Hepatocyte (in vitro differentiated cells): ENCODE measurements around the gene KCNRG. TPM values are rescaled to one million over a fixed set of nuclear protein-coding genes. Genes with fewer than 3 reads are reported as not detected.
"Not testable (repeated sequence)": the region's sequence is repeated elsewhere in the genome, so short reads cannot be mapped to it uniquely, and the experiment has no call there.

ENCODE experiments used
- DNase-seq: peaks from one replicate; pipeline ENCODE4 v3.0.0-alpha.2; 2016; ENCODE audit warnings: low spot score
- H2AFZ ChIP-seq: fragments of 200-600 bp; sonication (generic); 2 replicates; pipeline ENCODE4 v1.6.0; 2016; ENCODE audit warnings: antibody characterized with exemption, mild to moderate bottlenecking
- H3K27ac ChIP-seq: fragments of 200-600 bp; sonication (generic); 2 replicates; pipeline ENCODE4 v1.5.1; 2016; ENCODE audit warnings: mild to moderate bottlenecking
- H3K27me3 ChIP-seq: fragments of 200-600 bp; sonication (generic); 2 replicates; pipeline ENCODE4 v1.6.1; 2016
- H3K36me3 ChIP-seq: fragments of 200-600 bp; sonication (generic); replicated peaks from 2 replicates; pipeline ENCODE4 v1.5.1; 2016; ENCODE audit warnings: low read depth; ENCODE audit not compliant: insufficient read depth
- H3K4me1 ChIP-seq: fragments of 200-600 bp; sonication (generic); 2 replicates; pipeline ENCODE4 v1.5.1; 2016; ENCODE audit warnings: mild to moderate bottlenecking, moderate library complexity; ENCODE audit not compliant: insufficient read depth
- H3K4me2 ChIP-seq: fragments of 200-600 bp; sonication (generic); 2 replicates; pipeline ENCODE4 v1.6.0; 2016
- H3K4me3 ChIP-seq: fragments of 200-600 bp; sonication (generic); 2 replicates; pipeline ENCODE4 v1.5.1; 2016; ENCODE audit warnings: mild to moderate bottlenecking
- H3K79me2 ChIP-seq: fragments of 200-600 bp; sonication (generic); 2 replicates; pipeline ENCODE4 v1.6.0; 2017; ENCODE audit warnings: mild to moderate bottlenecking
- H3K9me2 ChIP-seq: fragments of 200-600 bp; sonication (generic); replicated peaks from 2 replicates; pipeline ENCODE4 v1.6.0; 2017; ENCODE audit warnings: mild to moderate bottlenecking; ENCODE audit not compliant: insufficient read depth
- H3K9me3 ChIP-seq: fragments of 200-600 bp; sonication (generic); 2 replicates; pipeline ENCODE4 v1.5.1; 2016; ENCODE audit warnings: low read depth, mild to moderate bottlenecking
- H4K20me1 ChIP-seq: fragments of 200-600 bp; sonication (generic); 2 replicates; pipeline ENCODE4 v1.6.0; 2016; ENCODE audit warnings: mild to moderate bottlenecking; ENCODE audit not compliant: insufficient read depth, poor library complexity, severe bottlenecking
- EZH2 ChIP-seq: fragments of 200-600 bp; sonication (generic); IDR thresholded peaks from 2 replicates; pipeline ENCODE4 v1.6.1; 2016; ENCODE audit warnings: antibody characterized with exemption, mild to moderate bottlenecking, borderline replicate concordance
- EZH2phosphoT487 ChIP-seq: fragments of 200-600 bp; sonication (generic); IDR thresholded peaks from one replicate; pipeline ENCODE4 v1.6.1; 2018; ENCODE audit warnings: antibody characterized with exemption, mild to moderate bottlenecking, low read depth, moderate library complexity; ENCODE audit not compliant: unreplicated experiment, severe bottlenecking
- WGBS: methylation state at CpG from one replicate; pipeline ENCODE4 v1.1.6; 2016; ENCODE audit warnings: low lambda C conversion rate; ENCODE audit errors: missing lambda C conversion rate; 5-methylcytosine and 5-hydroxymethylcytosine counted together
- polyA plus RNA-seq: library from polyadenylated mRNA; unstranded; fragments of >200 nt; fragmentation: Nextera tagmentation; extraction: Ambion mirVana; gene quantifications from 2 replicates; pipeline ENCODE4 v1.2.1, GENCODE V29; 2016
- total RNA-seq: library from RNA; depleted of rRNA; stranded (reverse); fragments of >200 nt; gene quantifications from 2 replicates; pipeline ENCODE4 v1.2.3, GENCODE V29; 2014
- TF ChIP-seq, protein P1 (sequence below): fragments of 200-600 bp; sonication (generic); IDR thresholded peaks from 2 replicates; pipeline ENCODE4 v1.5.1; 2016; ENCODE audit warnings: antibody characterized with exemption, mild to moderate bottlenecking; ENCODE audit not compliant: poor library complexity

KCNRG gene
- total and polyA plus RNA-seq, 2 experiments from 2014 or later = 0.57 to 1.3 TPM

DNA sequence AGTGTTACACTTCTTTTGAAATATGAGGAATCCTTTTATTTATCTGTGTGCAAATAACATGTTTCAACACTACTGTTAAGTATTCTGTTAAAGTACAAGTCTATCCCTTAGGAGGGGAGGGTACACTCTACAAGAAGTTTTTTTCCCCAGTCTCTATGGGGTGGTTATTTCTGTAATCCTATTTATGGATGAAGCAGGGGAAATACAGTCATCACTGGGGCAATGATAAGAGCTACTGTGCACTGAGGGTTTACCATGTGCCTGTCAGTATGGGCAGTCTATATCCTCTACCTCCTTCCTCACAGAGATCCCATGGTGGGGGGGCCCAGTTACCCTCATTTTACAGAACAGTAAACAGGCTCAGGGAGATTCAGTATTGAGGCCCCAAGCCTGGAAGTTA, 35.0 kb upstream of the KCNRG start:
- H3K36me3 ChIP-seq = no peaks in the 10 kb centered on the region
- no peaks in the 10 kb centered on the region for H3K27me3 ChIP-seq
- no peaks in the 10 kb centered on the region for H4K20me1 ChIP-seq
- no peak overlapping the region for H2AFZ ChIP-seq
- TF ChIP-seq EZH2 (no peak), EZH2phosphoT487 (no peak)
- TF ChIP-seq, protein P1, sequence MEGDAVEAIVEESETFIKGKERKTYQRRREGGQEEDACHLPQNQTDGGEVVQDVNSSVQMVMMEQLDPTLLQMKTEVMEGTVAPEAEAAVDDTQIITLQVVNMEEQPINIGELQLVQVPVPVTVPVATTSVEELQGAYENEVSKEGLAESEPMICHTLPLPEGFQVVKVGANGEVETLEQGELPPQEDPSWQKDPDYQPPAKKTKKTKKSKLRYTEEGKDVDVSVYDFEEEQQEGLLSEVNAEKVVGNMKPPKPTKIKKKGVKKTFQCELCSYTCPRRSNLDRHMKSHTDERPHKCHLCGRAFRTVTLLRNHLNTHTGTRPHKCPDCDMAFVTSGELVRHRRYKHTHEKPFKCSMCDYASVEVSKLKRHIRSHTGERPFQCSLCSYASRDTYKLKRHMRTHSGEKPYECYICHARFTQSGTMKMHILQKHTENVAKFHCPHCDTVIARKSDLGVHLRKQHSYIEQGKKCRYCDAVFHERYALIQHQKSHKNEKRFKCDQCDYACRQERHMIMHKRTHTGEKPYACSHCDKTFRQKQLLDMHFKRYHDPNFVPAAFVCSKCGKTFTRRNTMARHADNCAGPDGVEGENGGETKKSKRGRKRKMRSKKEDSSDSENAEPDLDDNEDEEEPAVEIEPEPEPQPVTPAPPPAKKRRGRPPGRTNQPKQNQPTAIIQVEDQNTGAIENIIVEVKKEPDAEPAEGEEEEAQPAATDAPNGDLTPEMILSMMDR = no peak
- no peaks in the 10 kb centered on the region for H3K9me2 ChIP-seq
- no peaks in the 10 kb centered on the region for H3K9me3 ChIP-seq
- H3K27ac ChIP-seq = no peak overlapping the region
- H3K79me2 ChIP-seq = no peaks in the 10 kb centered on the region
- H3K4me3 ChIP-seq = no peak overlapping the region
- no peak overlapping the region for H3K4me2 ChIP-seq
- no peak for DNase-seq
- H3K4me1 ChIP-seq = no peaks in the 10 kb centered on the region

DNA sequence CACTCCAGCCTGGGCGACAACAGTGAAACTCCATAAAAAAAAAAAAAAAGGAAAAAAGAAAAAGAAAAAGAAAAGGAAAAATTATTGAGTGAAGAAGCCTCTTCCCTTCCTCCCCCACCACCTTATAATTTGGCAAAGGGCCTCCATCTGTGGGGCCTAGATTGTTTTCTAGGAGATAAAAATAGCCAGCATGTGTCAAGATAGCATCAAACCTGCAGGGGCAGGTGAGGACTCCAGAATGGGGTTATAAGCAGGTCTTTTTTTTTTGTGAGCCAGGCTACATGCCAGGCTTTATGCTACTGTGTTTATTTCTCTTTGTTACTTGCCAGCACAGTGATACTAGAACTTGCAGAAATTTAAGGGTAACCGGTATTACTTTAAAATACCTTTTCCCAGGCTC, 30.1 kb upstream of the KCNRG start:
- no peak overlapping the region for H3K4me3 ChIP-seq
- TF ChIP-seq EZH2phosphoT487 (no peak), EZH2 (no peak)
- TF ChIP-seq, protein P1 = no peak
- no peak for DNase-seq

DNA sequence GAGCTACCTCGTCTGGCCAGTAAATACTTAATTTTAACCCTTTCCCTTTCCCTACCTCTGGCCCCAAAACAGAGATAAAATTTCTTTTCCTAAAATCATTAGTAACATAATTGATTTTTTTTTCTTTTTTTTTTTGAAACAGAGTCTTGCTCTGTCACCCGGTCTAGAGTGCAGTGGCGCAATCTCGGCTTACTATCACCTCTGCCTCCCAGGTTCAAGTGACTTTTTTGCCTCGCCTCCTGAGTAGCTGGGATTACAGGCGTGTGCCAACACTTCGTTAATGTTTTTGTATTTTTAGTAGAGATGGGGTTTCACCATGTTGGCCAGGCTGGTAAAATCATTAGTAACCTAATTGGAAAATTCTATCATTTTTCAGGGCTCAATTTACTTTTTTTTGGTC, 28.8 kb upstream of the KCNRG start:
- WGBS = 80% methylated on average over 7 of the region's 7 CpGs

More for the DNA sequence above, 30.1 kb upstream of the KCNRG start:
- H3K4me1 ChIP-seq = no peaks in the 10 kb centered on the region
- no peaks in the 10 kb centered on the region for H3K9me2 ChIP-seq
- H4K20me1 ChIP-seq = no peaks in the 10 kb centered on the region
- no peaks in the 10 kb centered on the region for H3K27me3 ChIP-seq
- 100% methylated on average over 2 of the region's 2 CpGs for WGBS
- H3K27ac ChIP-seq = no peak overlapping the region
- H3K79me2 ChIP-seq = no peaks in the 10 kb centered on the region
- H3K36me3 ChIP-seq = no peaks in the 10 kb centered on the region
- H3K9me3 ChIP-seq = no peaks in the 10 kb centered on the region
- H2AFZ ChIP-seq = no peak overlapping the region
- no peak overlapping the region for H3K4me2 ChIP-seq

DNA sequence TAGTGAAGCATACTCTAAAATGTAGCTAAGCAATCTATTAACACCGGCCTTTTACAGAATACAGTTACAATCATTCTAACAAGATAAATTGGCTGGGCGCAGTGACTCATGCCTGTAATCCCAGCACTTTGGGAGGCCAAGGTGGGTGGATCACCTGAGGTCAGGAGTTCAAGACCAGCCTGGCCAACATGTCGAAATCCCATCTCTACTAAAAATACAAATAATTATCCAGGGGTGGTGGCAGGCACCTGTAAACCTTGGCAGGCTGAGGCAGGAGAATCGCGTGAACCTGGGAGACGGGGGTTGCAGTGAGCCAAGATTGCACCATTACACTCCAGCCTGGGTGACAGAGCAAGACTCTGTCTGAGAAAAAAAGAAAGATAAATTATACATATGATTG, 24.6 kb upstream of the KCNRG start:
- H3K4me3 ChIP-seq, H3K79me2 ChIP-seq, H3K4me2 ChIP-seq, H3K9me3 ChIP-seq, H3K27ac ChIP-seq, H3K9me2 ChIP-seq, H3K27me3 ChIP-seq, H3K36me3 ChIP-seq, H4K20me1 ChIP-seq, DNase-seq, H2AFZ ChIP-seq, H3K4me1 ChIP-seq: not testable (repeated sequence)
- WGBS = 92% methylated on average over 6 of the region's 6 CpGs

More for the DNA sequence above, 28.8 kb upstream of the KCNRG start:
- H3K27ac ChIP-seq = no peak overlapping the region
- no peak overlapping the region for H2AFZ ChIP-seq
- no peaks in the 10 kb centered on the region for H3K9me2 ChIP-seq
- no peaks in the 10 kb centered on the region for H3K27me3 ChIP-seq
- no peaks in the 10 kb centered on the region for H3K4me1 ChIP-seq
- H3K4me2 ChIP-seq = no peak overlapping the region
- no peaks in the 10 kb centered on the region for H4K20me1 ChIP-seq
- H3K36me3 ChIP-seq = no peaks in the 10 kb centered on the region
- TF ChIP-seq, protein P1 = no peak
- TF ChIP-seq EZH2 = no peak
- DNase-seq = no peak
- H3K4me3 ChIP-seq = no peak overlapping the region
- H3K9me3 ChIP-seq = no peaks in the 10 kb centered on the region
- H3K79me2 ChIP-seq = no peaks in the 10 kb centered on the region
